ENCODE measurements around the gene WBP4. TPM values are rescaled to one million over a fixed set of nuclear protein-coding genes. Genes with fewer than 3 reads are reported as not detected.
"Not testable (repeated sequence)": the region's sequence is repeated elsewhere in the genome, so short reads cannot be mapped to it uniquely, and the experiment has no call there.

Gene WBP4
- total and polyA plus RNA-seq, 2 of the 13 experiments (the other 11 are each of a cell fraction or from before 2014, with no cell fraction given) = 6.7 to 11.7 TPM

DNA sequence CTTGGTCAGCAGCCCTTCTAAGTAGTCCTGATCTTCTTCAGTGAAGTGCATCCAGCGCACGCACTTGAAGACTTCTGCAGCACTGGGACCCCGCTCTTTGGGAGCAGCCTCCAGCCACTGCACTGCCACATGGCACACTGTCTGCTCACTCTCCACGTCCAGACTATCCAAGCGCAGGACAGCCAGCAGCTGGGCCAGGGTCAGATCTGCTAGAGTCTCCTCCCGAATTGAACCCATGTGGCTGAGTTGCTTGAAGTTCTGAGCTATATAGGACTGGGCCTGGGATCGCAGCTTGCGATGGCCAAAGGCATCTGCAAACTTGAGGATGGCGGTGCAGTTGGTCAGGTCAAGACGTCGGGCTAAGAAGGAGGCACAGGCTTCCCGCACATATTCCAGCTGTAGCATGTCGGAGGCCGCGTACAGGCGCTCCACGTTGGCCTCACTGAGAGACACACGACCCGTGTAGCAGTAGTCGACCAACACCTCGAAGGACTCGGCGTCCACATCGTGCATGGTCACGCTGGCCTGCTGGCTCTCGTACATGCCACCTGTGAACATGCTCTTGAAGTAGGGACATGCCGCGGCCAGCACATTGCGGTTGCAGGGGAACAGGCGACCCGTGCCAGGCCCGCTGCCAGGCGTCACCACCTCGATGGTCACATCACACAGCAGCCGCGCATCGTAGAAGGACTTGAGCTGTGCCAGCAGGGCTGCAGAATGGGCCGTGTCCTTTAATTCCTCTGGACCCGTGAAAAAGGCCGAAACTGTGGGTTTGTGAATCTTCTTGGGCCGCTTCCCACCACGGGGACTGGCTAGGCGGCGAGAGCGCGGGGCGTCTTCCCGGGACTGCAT lies 70.6 kb downstream of the WBP4 start:
- peaks cover 47% of the 10 kb centered on the region for H3K79me2 ChIP-seq (ENCODE audit: insufficient read depth, low read length)
- H2AFZ ChIP-seq (ENCODE audit: low read length); H3K36me3 ChIP-seq (replicated peaks in 1 of 2; ENCODE audit: control insufficient read depth in 1 of 2, insufficient read depth in 2 of 2, low read length in 2 of 2); H4K20me1 ChIP-seq (ENCODE audit: insufficient read depth, low read length); CTCF ChIA-PET (ENCODE audit: low intra/inter-chr PET ratio, low total read pairs); H3K9me3 ChIP-seq (ENCODE audit: low read length); FAIRE-seq; DNase-seq (ENCODE audit: low spot score); H3K27me3 ChIP-seq (ENCODE audit: control insufficient read depth in 1 of 2, insufficient read depth in 2 of 2, low read length in 2 of 2): not testable (repeated sequence)
- peak overlapping the region; percentile 66 for H3K27ac ChIP-seq (ENCODE audit: extremely low read length, insufficient read depth, low read length)
- in situ Hi-C loops (cut with HindIII; ENCODE audit: extremely low pct_ligation_motif_present, low pct_unique_long_range_greater_than_20kb) (loop anchor here (5.0 kb wide), 1 partner anchor 60 kb away; the partner anchor contains the start of gene KBTBD7), intact Hi-C loops (cut with micrococcal nuclease; ENCODE audit: unreplicated experiment) (loop anchor here (1.0 to 2.0 kb wide), 4 partner anchors 57 to 90 kb away; partner anchors contain the start of genes KBTBD7 and WBP4)
- peak; percentile 51 for ATAC-seq
- peak overlapping the region; percentile 98 for H3K4me2 ChIP-seq (ENCODE audit: low read depth, low read length)
- POLR2A ChIA-PET = interaction anchor here (1.0 kb wide), 2 partner anchors 24 kb away, joined by 3 read pairs; no protein-coding TSS in a partner anchor
- peaks cover 55% of the 10 kb centered on the region for H3K4me1 ChIP-seq (ENCODE audit: insufficient read depth, low read length)
- BruUV-seq (replicated peaks) = TSS peak; percentile 73
- peak overlapping the region; percentile 69 for H3K9ac ChIP-seq (ENCODE audit: insufficient read depth, low read depth, low read length)
- WGBS (ENCODE audit: low lambda C conversion rate) = 21% methylated on average over 10 of the region's 48 CpGs
- H3K4me3 ChIP-seq (replicated peaks in 1 of 3; ENCODE audit: insufficient read depth in 1 of 3, low read depth in 2 of 3, low read length in 3 of 3) = peak overlapping the region; percentile 70 to 89 (median 84); a peak in 5 of 6 replicates
- TF ChIP-seq RBFOX2 (IDR thresholded peaks at IDR 0.05; ENCODE audit: low read depth, low read length) (0 out of 2 replicates have a peak, but pooled peaks have one; percentile 6), ZNF232 (CRISPR knock-in tag; IDR thresholded peaks at IDR 0.05; ENCODE audit: borderline replicate concordance) (0 out of 2 replicates have a peak, but pooled peaks have one; percentile 21), EEA1 (CRISPR knock-in tag; IDR thresholded peaks at IDR 0.05; ENCODE audit: borderline replicate concordance) (peak; percentile 30; the same call in 1 of the 2 replicates), WIZ (CRISPR knock-in tag; IDR thresholded peaks at IDR 0.05) (0 out of 2 replicates have a peak, but pooled peaks have one; percentile 55), ZNF431 (CRISPR knock-in tag; IDR thresholded peaks at IDR 0.05; ENCODE audit: borderline replicate concordance, low read depth) (0 out of 2 replicates have a peak, but pooled peaks have one; percentile 7), ZNF776 (CRISPR knock-in tag; IDR thresholded peaks at IDR 0.05) (peak; percentile 87; the same call in 1 of the 2 replicates), HOXA5 (CRISPR knock-in tag; IDR thresholded peaks at IDR 0.05) (peak; percentile 9; the same call in 1 of the 2 replicates), ZNF451 (CRISPR knock-in tag; IDR thresholded peaks at IDR 0.05) (0 out of 2 replicates have a peak, but pooled peaks have one; percentile 38), PITX1 (CRISPR knock-in tag; IDR thresholded peaks at IDR 0.05) (peak; percentile 15; the same call in 1 of the 2 replicates), ZNF546 (CRISPR knock-in tag; conservative IDR thresholded peaks at IDR 0.05) (0 out of 2 replicates have a peak, but pooled peaks have one; percentile 8), ZNF883 (CRISPR knock-in tag; IDR thresholded peaks at IDR 0.05; ENCODE audit: not compliant biosample characterization) (peak; percentile 63), ZNF616 (CRISPR knock-in tag; IDR thresholded peaks at IDR 0.05; ENCODE audit: low read depth) (0 out of 2 replicates have a peak, but pooled peaks have one; percentile 24), SMAD1 (CRISPR knock-in tag; IDR thresholded peaks at IDR 0.05; ENCODE audit: borderline replicate concordance, low read depth) (peak; percentile 80; the same call in 1 of the 2 replicates), KDM5B (CRISPR knock-in tag; IDR thresholded peaks at IDR 0.05; ENCODE audit: borderline replicate concordance) (peak; percentile 43; the same call in 1 of the 2 replicates), AGO1 (IDR thresholded peaks at IDR 0.05; ENCODE audit: low read depth, low read length, poor library complexity, severe bottlenecking) (peak; percentile 41)
- TF ChIP-seq, protein P1, sequence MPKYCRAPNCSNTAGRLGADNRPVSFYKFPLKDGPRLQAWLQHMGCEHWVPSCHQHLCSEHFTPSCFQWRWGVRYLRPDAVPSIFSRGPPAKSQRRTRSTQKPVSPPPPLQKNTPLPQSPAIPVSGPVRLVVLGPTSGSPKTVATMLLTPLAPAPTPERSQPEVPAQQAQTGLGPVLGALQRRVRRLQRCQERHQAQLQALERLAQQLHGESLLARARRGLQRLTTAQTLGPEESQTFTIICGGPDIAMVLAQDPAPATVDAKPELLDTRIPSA (CRISPR knock-in tag; IDR thresholded peaks at IDR 0.05; ENCODE audit: borderline replicate concordance) = 0 out of 2 replicates have a peak, but pooled peaks have one; percentile 28
- TF ChIP-seq, protein P2, sequence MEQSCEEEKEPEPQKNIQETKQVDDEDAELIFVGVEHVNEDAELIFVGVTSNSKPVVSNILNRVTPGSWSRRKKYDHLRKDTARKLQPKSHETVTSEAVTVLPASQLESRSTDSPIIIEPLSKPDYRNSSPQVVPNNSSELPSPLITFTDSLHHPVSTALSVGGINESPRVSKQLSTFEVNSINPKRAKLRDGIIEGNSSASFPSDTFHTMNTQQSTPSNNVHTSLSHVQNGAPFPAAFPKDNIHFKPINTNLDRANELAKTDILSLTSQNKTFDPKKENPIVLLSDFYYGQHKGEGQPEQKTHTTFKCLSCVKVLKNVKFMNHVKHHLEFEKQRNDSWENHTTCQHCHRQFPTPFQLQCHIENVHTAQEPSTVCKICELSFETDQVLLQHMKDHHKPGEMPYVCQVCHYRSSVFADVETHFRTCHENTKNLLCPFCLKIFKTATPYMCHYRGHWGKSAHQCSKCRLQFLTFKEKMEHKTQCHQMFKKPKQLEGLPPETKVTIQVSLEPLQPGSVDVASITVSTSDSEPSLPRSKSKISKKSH (CRISPR knock-in tag; IDR thresholded peaks at IDR 0.05; ENCODE audit: borderline replicate concordance) = peak; percentile 74
- TF ChIP-seq, protein P3, sequence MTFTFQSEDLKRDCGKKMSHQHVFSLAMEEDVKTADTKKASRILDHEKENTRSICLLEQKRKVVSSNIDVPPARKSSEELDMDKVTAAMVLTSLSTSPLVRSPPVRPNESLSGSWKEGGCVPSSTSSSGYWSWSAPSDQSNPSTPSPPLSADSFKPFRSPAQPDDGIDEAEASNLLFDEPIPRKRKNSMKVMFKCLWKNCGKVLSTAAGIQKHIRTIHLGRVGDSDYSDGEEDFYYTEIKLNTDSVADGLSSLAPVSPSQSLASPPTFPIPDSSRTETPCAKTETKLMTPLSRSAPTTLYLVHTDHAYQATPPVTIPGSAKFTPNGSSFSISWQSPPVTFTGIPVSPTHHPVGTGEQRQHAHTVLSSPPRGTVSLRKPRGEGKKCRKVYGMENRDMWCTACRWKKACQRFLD (CRISPR knock-in tag; IDR thresholded peaks at IDR 0.05; ENCODE audit: borderline replicate concordance) = 0 out of 2 replicates have a peak, but pooled peaks have one; percentile 31

Data from HepG2 (cell line).